Measurements from ENCODE around the gene DOCK2. TPM values are rescaled to one million over a fixed set of nuclear protein-coding genes. Genes with fewer than 3 reads are reported as not detected.

The DOCK2 gene
- polyA plus RNA-seq, 1 experiment: 1.6 TPM

GRCh38 chr5:169826618-169827017, 189.5 kb downstream of the DOCK2 start:
- no peaks in the 10 kb centered on the region for H3K9me3 ChIP-seq (ENCODE audit: control insufficient read depth, insufficient read depth, low read length)
- H3K27ac ChIP-seq (ENCODE audit: low read depth, low read length): no peak overlapping the region
- ChIA-PET POLR2A (no interaction called here), CTCF (interaction anchor here (0.6 to 1.9 kb wide), 3 partner anchors 17 to 192 kb away, joined by 3 to 4 read pairs (median 3); no protein-coding TSS in a partner anchor)
- no peaks in the 10 kb centered on the region for H3K27me3 ChIP-seq (ENCODE audit: control insufficient read depth, insufficient read depth, low read length)
- peak; percentile 33 for TF ChIP-seq CTCF (IDR thresholded peaks at IDR 0.05; ENCODE audit: low read depth, low read length)
- no peak overlapping the region for H3K4me3 ChIP-seq (ENCODE audit: low read depth, low read length)
- no peak for DNase-seq (ENCODE audit: low read depth, low spot score)

- no peak for TF ChIP-seq CTCF (IDR thresholded peaks at IDR 0.05; ENCODE audit: low read depth, low read length)
- no peak for DNase-seq (ENCODE audit: low read depth, low spot score)
- Histone ChIP-seq H3K4me3 (ENCODE audit: low read depth, low read length) (no peak overlapping the region), H3K9me3 (ENCODE audit: control insufficient read depth, insufficient read depth, low read length) (no peaks in the 10 kb centered on the region), H3K27me3 (ENCODE audit: control insufficient read depth, insufficient read depth, low read length) (no peaks in the 10 kb centered on the region), H3K27ac (ENCODE audit: low read depth, low read length) (no peak overlapping the region)
- ChIA-PET POLR2A (no interaction called here), CTCF (interaction anchor here (1.9 kb wide), 2 partner anchors 19 to 126 kb away, joined by 4 read pairs; no protein-coding TSS in a partner anchor)
These were observed 190.7 kb downstream of the DOCK2 start for GRCh38 chr5:169827769-169828168.

- ChIA-PET CTCF (interaction anchor here (1.9 kb wide), 1 partner anchor 127 kb away, joined by 4 read pairs; no protein-coding TSS in a partner anchor), POLR2A (no interaction called here)
- no peak overlapping the region for H3K27ac ChIP-seq (ENCODE audit: low read depth, low read length)
- no peak for DNase-seq (ENCODE audit: low read depth, low spot score)
- H3K9me3 ChIP-seq (ENCODE audit: control insufficient read depth, insufficient read depth, low read length): no peaks in the 10 kb centered on the region
- no peak for TF ChIP-seq CTCF (IDR thresholded peaks at IDR 0.05; ENCODE audit: low read depth, low read length)
- H3K4me3 ChIP-seq (ENCODE audit: low read depth, low read length): no peak overlapping the region
- H3K27me3 ChIP-seq (ENCODE audit: control insufficient read depth, insufficient read depth, low read length): no peaks in the 10 kb centered on the region
These were observed 191.3 kb downstream of the DOCK2 start for GRCh38 chr5:169828385-169828784.

- Histone ChIP-seq H3K4me3 (ENCODE audit: low read depth, low read length) (no peak overlapping the region), H3K9me3 (ENCODE audit: control insufficient read depth, insufficient read depth, low read length) (no peaks in the 10 kb centered on the region), H3K27ac (ENCODE audit: low read depth, low read length) (no peak overlapping the region), H3K27me3 (ENCODE audit: control insufficient read depth, insufficient read depth, low read length) (no peaks in the 10 kb centered on the region)
- no peak for DNase-seq (ENCODE audit: low read depth, low spot score)
- ChIA-PET CTCF (interaction anchor here (0.6 to 1.3 kb wide), 3 partner anchors 69 to 239 kb away, joined by 3 to 6 read pairs (median 3); partner anchors contain the start of gene INSYN2B), POLR2A (no interaction called here)
- no peak for TF ChIP-seq CTCF (IDR thresholded peaks at IDR 0.05; ENCODE audit: low read depth, low read length)
These were observed 194.3 kb downstream of the DOCK2 start for GRCh38 chr5:169831331-169831730.

GRCh38 chr5:169832304-169832703, 195.2 kb downstream of the DOCK2 start:
- POLR2A ChIA-PET: no interaction called here
- CTCF ChIA-PET: interaction anchor here (1.3 kb wide), 2 partner anchors 148 to 238 kb away, joined by 3 to 6 read pairs; partner anchors contain the start of gene INSYN2B
- Histone ChIP-seq H3K27ac (ENCODE audit: low read depth, low read length) (no peak overlapping the region), H3K27me3 (ENCODE audit: control insufficient read depth, insufficient read depth, low read length) (no peaks in the 10 kb centered on the region), H3K9me3 (ENCODE audit: control insufficient read depth, insufficient read depth, low read length) (no peaks in the 10 kb centered on the region), H3K4me3 (ENCODE audit: low read depth, low read length) (no peak overlapping the region)
- no peak for DNase-seq (ENCODE audit: low read depth, low spot score)
- TF ChIP-seq CTCF (IDR thresholded peaks at IDR 0.05; ENCODE audit: low read depth, low read length): no peak

Measured in AG04450 (cell line).